Testis (tissue), 3 donors: ENCODE data around the gene APOC3. TPM values are rescaled to one million over a fixed set of nuclear protein-coding genes. Genes with fewer than 3 reads are reported as not detected.

Source experiments
- DNase-seq: peaks from one replicate; pipeline ENCODE4 v3.0.0-alpha.2; 2019
- H3K27ac ChIP-seq, 2 donors: fragments of 200-600 bp; sonication (generic); one replicate each; pipeline ENCODE4 v1.5.1; 2019
- H3K27me3 ChIP-seq: fragments of 200-600 bp; sonication (generic); one replicate; pipeline ENCODE4 v1.5.1; 2019
- H3K36me3 ChIP-seq: fragments of 200-600 bp; sonication (generic); one replicate; pipeline ENCODE4 v1.5.1; 2017; ENCODE audit warnings: low read depth; ENCODE audit errors: missing control alignments
- H3K4me1 ChIP-seq: fragments of 200-600 bp; sonication (generic); one replicate; pipeline ENCODE4 v1.5.1; 2019
- H3K4me3 ChIP-seq, 2 donors: fragments of 200-600 bp; sonication (generic); one replicate each; pipeline ENCODE4 v1.5.1; 2017 to 2019
- H3K9me3 ChIP-seq: fragments of 200-600 bp; sonication (generic); one replicate; pipeline ENCODE4 v1.5.1; 2017
- CTCF ChIP-seq, 3 experiments: fragments of 450-650 bp in 2 of 3; fragments of 200-600 bp in 1 of 3; sonication (generic) in 1 of 3; IDR thresholded peaks; one replicate each; pipeline ENCODE4 v1.5.1; 2016 to 2019; ENCODE audit warnings: antibody characterized with exemption in 3 of 3, mild to moderate bottlenecking in 2 of 3, moderate library complexity in 1 of 3
- POLR2A ChIP-seq: fragments of 450-650 bp; IDR thresholded peaks from one replicate; pipeline ENCODE4 v1.6.1; 2017; ENCODE audit warnings: antibody characterized with exemption, mild to moderate bottlenecking, moderate library complexity
- WGBS, 2 donors: methylation state at CpG; one replicate each; pipeline ENCODE4 v1.1.5; 2018; 5-methylcytosine and 5-hydroxymethylcytosine counted together
- intact Hi-C: fragments of 100-400 bp; cut with DNase I; formaldehyde crosslinking; loops from one replicate; pipeline ENCODE4 v1.15.1; 2023; ENCODE audit warnings: low total_unique reads
- polyA plus RNA-seq: library from polyadenylated mRNA; stranded (reverse); fragments of 350-450 nt; fragmentation: Illumina TruSeq; extraction: RNeasy Lipid Tissue Mini Kit (QIAGEN cat#74804); gene quantifications from one replicate; pipeline ENCODE4 v1.2.3, GENCODE V29; 2014; ENCODE audit warnings: low read depth, low replicate concordance; ENCODE audit not compliant: insufficient read depth
- total RNA-seq, 2 donors: library from RNA; depleted of rRNA; stranded (reverse); fragments of >200 nt; gene quantifications; one replicate each; pipeline ENCODE4 v1.2.3, GENCODE V29; 2016

Gene APOC3
- total and polyA plus RNA-seq, 3 donors from 2014 or later = 0.81 to 4.0 TPM; not detected in 1

- Histone ChIP-seq H3K4me1 (peaks cover 11% of the 10 kb centered on the region), H3K36me3 (no peaks in the 10 kb centered on the region), H3K4me3 (no peak overlapping the region), H3K9me3 (no peaks in the 10 kb centered on the region), H3K27ac (no peak overlapping the region), H3K27me3 (no peaks in the 10 kb centered on the region)
- TF ChIP-seq CTCF (IDR thresholded peaks at IDR 0.05) (no peak), POLR2A (no peak)
- DNase-seq = no peak
- intact Hi-C loops = loop anchor here (5.0 kb wide), 1 partner anchor 314 kb away; no protein-coding TSS in a partner anchor
- WGBS, 2 donors = 64 to 65% methylated on average over 8 of the region's 8 CpGs
Measured at GRCh38 chr11:116792869-116793771, 36.6 kb upstream of the APOC3 start.

DNA sequence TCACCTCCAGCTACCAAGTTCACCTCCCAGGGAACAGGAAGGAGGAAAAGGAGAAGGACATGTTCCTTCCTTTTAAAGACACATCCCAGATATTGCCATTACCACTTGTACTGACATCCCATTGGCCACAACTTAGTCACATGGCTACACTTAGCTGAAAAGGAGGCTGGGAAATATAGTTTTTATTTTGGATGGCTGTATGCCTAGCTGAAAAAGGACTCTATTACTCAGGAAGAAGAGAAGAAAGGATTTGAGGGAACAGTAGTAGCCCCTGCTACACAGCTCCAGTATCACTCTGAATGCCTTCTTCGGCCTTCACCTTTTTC is 36.0 kb upstream of the APOC3 start:
- no peak for DNase-seq
- 94 to 97% methylated on average over 1 of the region's 1 CpG for WGBS, 2 donors
- TF ChIP-seq POLR2A (no peak), CTCF (IDR thresholded peaks at IDR 0.05) (no peak)
- intact Hi-C loops = loop anchor here (5.0 kb wide), 1 partner anchor 314 kb away; no protein-coding TSS in a partner anchor
- no peak overlapping the region for H3K4me3 ChIP-seq
- H3K9me3 ChIP-seq = no peaks in the 10 kb centered on the region
- no peaks in the 10 kb centered on the region for H3K36me3 ChIP-seq
- no peaks in the 10 kb centered on the region for H3K27me3 ChIP-seq
- peaks cover 7% of the 10 kb centered on the region for H3K4me1 ChIP-seq
- no peak overlapping the region for H3K27ac ChIP-seq

DNA sequence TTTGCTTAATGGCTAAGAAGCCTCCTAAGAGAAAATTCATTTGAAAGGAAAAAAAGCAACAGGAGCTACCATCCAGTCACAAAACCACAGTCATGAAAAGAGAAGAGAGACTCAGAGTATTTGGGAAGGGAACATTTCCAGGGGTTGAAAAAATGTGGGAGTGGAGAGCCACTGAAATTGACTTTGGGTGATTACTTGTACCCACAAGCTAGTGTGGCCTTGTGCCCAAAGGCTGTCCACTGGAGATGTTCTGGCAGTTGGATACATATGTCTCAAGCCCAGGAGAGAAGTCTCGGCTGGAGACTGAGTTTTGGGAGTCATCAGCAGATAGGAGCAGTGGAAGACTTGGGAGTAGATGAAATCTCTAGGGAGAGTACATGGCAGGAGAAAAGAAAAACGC is 34.9 kb upstream of the APOC3 start:
- no peak for TF ChIP-seq POLR2A
- no peak for TF ChIP-seq CTCF (IDR thresholded peaks at IDR 0.05)
- peaks cover 7% of the 10 kb centered on the region for H3K4me1 ChIP-seq
- no peaks in the 10 kb centered on the region for H3K27me3 ChIP-seq
- no peak overlapping the region for H3K27ac ChIP-seq
- H3K36me3 ChIP-seq = no peaks in the 10 kb centered on the region
- 70 to 84% methylated on average over 2 of the region's 2 CpGs for WGBS, 2 donors
- no peak for DNase-seq
- H3K9me3 ChIP-seq = no peaks in the 10 kb centered on the region
- H3K4me3 ChIP-seq = no peak overlapping the region
- intact Hi-C loops = loop anchor here (5.0 kb wide), 1 partner anchor 312 kb away; no protein-coding TSS in a partner anchor

DNA sequence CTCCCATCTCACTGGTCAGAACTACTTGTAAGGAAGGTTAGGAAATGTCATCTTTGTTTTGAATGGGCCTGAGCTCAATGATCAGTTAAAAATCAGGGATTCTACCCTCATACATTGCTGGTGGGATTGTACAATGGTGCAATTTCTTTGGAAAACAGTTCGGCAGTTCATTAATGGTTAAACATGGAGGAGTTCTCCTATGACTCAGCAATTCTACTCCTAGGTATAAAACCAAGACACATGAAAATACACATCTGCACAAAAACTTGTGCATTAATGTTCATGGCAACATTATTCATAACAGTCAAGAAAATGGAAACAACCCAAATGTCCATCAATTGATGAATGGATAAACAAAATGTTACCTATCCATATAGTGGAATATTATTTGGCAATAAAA is 33.2 kb upstream of the APOC3 start:
- intact Hi-C loops = no loop called here
- H3K9me3 ChIP-seq = no peaks in the 10 kb centered on the region

More for the DNA sequence above, 33.2 kb upstream of the APOC3 start:
- no peak overlapping the region for H3K4me3 ChIP-seq
- H3K27ac ChIP-seq = no peak overlapping the region
- no peaks in the 10 kb centered on the region for H3K27me3 ChIP-seq
- H3K36me3 ChIP-seq = no peaks in the 10 kb centered on the region
- peaks cover 1% of the 10 kb centered on the region for H3K4me1 ChIP-seq
- DNase-seq = no peak
- TF ChIP-seq CTCF (IDR thresholded peaks at IDR 0.05) (no peak), POLR2A (no peak)
- WGBS, 2 donors = 85 to 88% methylated on average over 1 of the region's 1 CpG
